C4-2B (cell line): Measurements from ENCODE around the gene UNC45B.

Experiments used
- ZFX ChIP-seq: fragments of 450-650 bp; IDR thresholded peaks from 2 replicates; pipeline ENCODE4 v1.6.1; 2017
- TF ChIP-seq, protein P1 (sequence below): fragments of 450-650 bp; conservative IDR thresholded peaks from 2 replicates; pipeline ENCODE4 v1.5.1; 2017; ENCODE audit warnings: mild to moderate bottlenecking

DNA sequence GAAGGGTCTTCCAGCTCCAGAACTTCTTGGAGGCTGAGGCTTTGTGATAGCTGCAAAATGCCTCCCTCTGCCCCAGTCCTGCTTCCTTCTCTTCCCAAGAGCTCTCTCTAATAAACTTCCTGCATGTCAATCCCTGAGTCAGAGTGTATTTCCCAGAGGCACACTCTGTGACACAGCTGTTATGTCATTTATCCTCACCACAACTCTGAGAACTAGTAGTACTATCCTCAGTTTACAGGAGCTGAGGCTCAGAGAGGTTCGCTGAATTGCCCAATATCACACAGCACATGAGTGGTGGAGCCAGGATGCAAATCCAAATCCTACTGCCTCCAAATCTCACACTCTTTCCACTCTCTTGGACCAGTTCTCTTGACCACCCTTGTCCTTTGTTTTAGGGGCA, 20.0 kb downstream of the UNC45B start:
- TF ChIP-seq, protein P1, sequence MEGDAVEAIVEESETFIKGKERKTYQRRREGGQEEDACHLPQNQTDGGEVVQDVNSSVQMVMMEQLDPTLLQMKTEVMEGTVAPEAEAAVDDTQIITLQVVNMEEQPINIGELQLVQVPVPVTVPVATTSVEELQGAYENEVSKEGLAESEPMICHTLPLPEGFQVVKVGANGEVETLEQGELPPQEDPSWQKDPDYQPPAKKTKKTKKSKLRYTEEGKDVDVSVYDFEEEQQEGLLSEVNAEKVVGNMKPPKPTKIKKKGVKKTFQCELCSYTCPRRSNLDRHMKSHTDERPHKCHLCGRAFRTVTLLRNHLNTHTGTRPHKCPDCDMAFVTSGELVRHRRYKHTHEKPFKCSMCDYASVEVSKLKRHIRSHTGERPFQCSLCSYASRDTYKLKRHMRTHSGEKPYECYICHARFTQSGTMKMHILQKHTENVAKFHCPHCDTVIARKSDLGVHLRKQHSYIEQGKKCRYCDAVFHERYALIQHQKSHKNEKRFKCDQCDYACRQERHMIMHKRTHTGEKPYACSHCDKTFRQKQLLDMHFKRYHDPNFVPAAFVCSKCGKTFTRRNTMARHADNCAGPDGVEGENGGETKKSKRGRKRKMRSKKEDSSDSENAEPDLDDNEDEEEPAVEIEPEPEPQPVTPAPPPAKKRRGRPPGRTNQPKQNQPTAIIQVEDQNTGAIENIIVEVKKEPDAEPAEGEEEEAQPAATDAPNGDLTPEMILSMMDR = no peak
- TF ChIP-seq ZFX = no peak
